WTC11 (cell line): ENCODE results near the gene XAGE3. TPM values are rescaled to one million over a fixed set of nuclear protein-coding genes. Genes with fewer than 3 reads are reported as not detected.

ENCODE experiments used
- total RNA-seq: library from RNA; stranded (reverse); gene quantifications from 3 replicates; pipeline ENCODE4 v1.2.3, GENCODE V29; 2021

Gene XAGE3
- total RNA-seq, 1 experiment from 2014 or later, result not detected

Other genes starting within 250 kb of the XAGE3 start
- not detected in 3 replicates for gene SSX7, start 213.2 kb downstream of the XAGE3 start, total RNA-seq
- 0.33 TPM in 1 of 3 replicates, not detected in the others for gene SSX2, start 160.9 kb downstream of the XAGE3 start, total RNA-seq
- 0.18 TPM in 1 of 3 replicates, not detected in the others for gene SSX2B, start 116.8 kb downstream of the XAGE3 start, total RNA-seq
- not detected in 3 replicates for gene SPANXN5, start 70.7 kb downstream of the XAGE3 start, total RNA-seq
- gene XAGE5, start 56.8 kb downstream of the XAGE3 start, total RNA-seq, result not detected in 3 replicates
- 10.1 to 12.7 TPM (median 12.4 TPM) in 3 replicates for gene FAM156B, start 29.2 kb upstream of the XAGE3 start, total RNA-seq
- gene FAM156A, start 90.4 kb upstream of the XAGE3 start, total RNA-seq, result 14.0 to 15.4 TPM (median 15.3 TPM) in 3 replicates
- 7.3 to 11.0 TPM (median 9.3 TPM) in 3 replicates for gene GPR173, start 180.7 kb upstream of the XAGE3 start, total RNA-seq
- 14.6 to 17.9 TPM (median 16.2 TPM) in 3 replicates for gene TSPYL2, start 214.3 kb upstream of the XAGE3 start, total RNA-seq
- gene KANTR, start 226.1 kb upstream of the XAGE3 start, total RNA-seq, result 13.4 to 14.9 TPM (median 14.0 TPM) in 3 replicates